HepG2 (cell line): ENCODE data around the gene OPN1SW. TPM values are rescaled to one million over a fixed set of nuclear protein-coding genes. Genes with fewer than 3 reads are reported as not detected.

ENCODE experiments used
- ATAC-seq: fragments of 200-7000 bp; cut with Tn5 transposase; 3 replicates; pipeline ENCODE4 v1.9.1; 2020; ENCODE audit warnings: mild to moderate bottlenecking, moderate library complexity
- BruUV-seq: library from RNA; stranded (reverse); fragments of 400-500 nt; replicated peaks from 2 replicates; lab custom pipeline; 2021; lab: Mats Ljungman, UMichigan
- CTCF ChIA-PET: fragments of 300-600 bp; formaldehyde crosslinking; extraction: SDS; loops from one replicate; lab custom pipeline; 2021; ENCODE audit warnings: low total read pairs, inconsistent platforms, low intra/inter-chr PET ratio; lab: Yijun Ruan, JAX
- POLR2A ChIA-PET: fragments of 350-600 bp; sonication (Branson Sonifier 250); formaldehyde crosslinking; loops from one replicate; lab custom pipeline; 2020; ENCODE audit warnings: antibody characterized with exemption, inconsistent platforms; lab: Yijun Ruan, JAX
- DNase-seq: peaks from one replicate; pipeline ENCODE4 v3.0.0-alpha.2; 2015; ENCODE audit warnings: low spot score
- FAIRE-seq: peaks from 3 replicates; lab custom pipeline; 2011; peaks lifted over from hg19 to GRCh38; lab: Jason Lieb, UNC
- H2AFZ ChIP-seq: one replicate; pipeline ENCODE4 v1.6.1; 2011; ENCODE audit warnings: low read length, inconsistent platforms
- H3K27ac ChIP-seq: fragments of 300-600 bp; 3 replicates; pipeline ENCODE4 v1.8.0; 2011; ENCODE audit warnings: mixed run types, mild to moderate bottlenecking, mixed read lengths, low read length, inconsistent platforms; ENCODE audit not compliant: insufficient read depth; ENCODE audit errors: extremely low read length
- H3K27me3 ChIP-seq, 2 experiments: fragments of 200-600 bp in 1 of 2; 2 replicates in 1 of 2; 3 replicates in 1 of 2; pipeline versions ENCODE4 v1.6.0 to v1.8.0; 2011; ENCODE audit warnings: low read length in 2 of 2, mild to moderate bottlenecking in 2 of 2, moderate library complexity in 2 of 2, inconsistent platforms in 1 of 2; ENCODE audit not compliant: insufficient read depth in 2 of 2, control insufficient read depth in 1 of 2
- H3K36me3 ChIP-seq, 2 experiments: fragments of 200-600 bp in 1 of 2; replicated peaks in 1 of 2; 2 replicates in 1 of 2; 3 replicates in 1 of 2; pipeline versions ENCODE4 v1.5.1 to v1.8.0; 2011; ENCODE audit warnings: low read length in 2 of 2, inconsistent platforms in 1 of 2; ENCODE audit not compliant: insufficient read depth in 2 of 2, control insufficient read depth in 1 of 2
- H3K4me1 ChIP-seq: 2 replicates; pipeline ENCODE4 v1.5.1; 2012; ENCODE audit warnings: low read length, inconsistent platforms; ENCODE audit not compliant: insufficient read depth
- H3K4me2 ChIP-seq: 2 replicates; pipeline ENCODE4 v1.6.0; 2011; ENCODE audit warnings: low read depth, low read length, inconsistent platforms
- H3K4me3 ChIP-seq, 3 experiments: fragments of 200-600 bp in 1 of 3; sonication (generic), shearing (Covaris generic) in 1 of 3; replicated peaks in 1 of 3; 2 replicates each; pipeline ENCODE4 v1.5.1; 2011 to 2016; ENCODE audit warnings: low read length in 3 of 3, inconsistent platforms in 2 of 3, low read depth in 2 of 3, mild to moderate bottlenecking in 2 of 3, control low read depth in 1 of 3, mixed read lengths in 1 of 3; ENCODE audit not compliant: insufficient read depth in 1 of 3
- H3K79me2 ChIP-seq: one replicate; pipeline ENCODE4 v1.6.1; 2011; ENCODE audit warnings: low read length, inconsistent platforms; ENCODE audit not compliant: insufficient read depth
- H3K9ac ChIP-seq: 2 replicates; pipeline ENCODE4 v1.6.0; 2011; ENCODE audit warnings: mild to moderate bottlenecking, low read depth, low read length, inconsistent platforms; ENCODE audit not compliant: insufficient read depth
- H3K9me3 ChIP-seq: 2 replicates; pipeline ENCODE4 v1.5.1; 2012; ENCODE audit warnings: mild to moderate bottlenecking, low read length
- H4K20me1 ChIP-seq: 2 replicates; pipeline ENCODE4 v1.6.0; 2011; ENCODE audit warnings: inconsistent platforms, mild to moderate bottlenecking, low read length, moderate library complexity; ENCODE audit not compliant: insufficient read depth
- ASH2L ChIP-seq: fragments of 300-600, 200-600 bp; sonication (generic); IDR thresholded peaks from 2 replicates; pipeline ENCODE4 v1.7.0; 2017; ENCODE audit warnings: low read depth, mild to moderate bottlenecking, moderate library complexity, mixed read lengths, low read length; ENCODE audit not compliant: insufficient read length
- ELF1 ChIP-seq: sonication (generic); formaldehyde crosslinking; IDR thresholded peaks from 2 replicates; pipeline ENCODE4 v1.4.0; 2020; ENCODE audit warnings: missing genetic modification reagents
- GMEB2 ChIP-seq: IDR thresholded peaks from 2 replicates; pipeline ENCODE4 v1.6.1; 2016; ENCODE audit warnings: missing biosample characterization, missing genetic modification reagents, low read depth
- RAD51 ChIP-seq: fragments of 450-650 bp; IDR thresholded peaks from 2 replicates; pipeline ENCODE4 v1.6.1; 2016; ENCODE audit warnings: borderline replicate concordance
- ZKSCAN8 ChIP-seq: IDR thresholded peaks from 2 replicates; pipeline ENCODE4 v1.6.1; 2016; ENCODE audit warnings: borderline replicate concordance, missing genetic modification reagents, missing compliant biosample characterization
- ZNF234 ChIP-seq: sonication (generic); formaldehyde crosslinking; conservative IDR thresholded peaks from 2 replicates; pipeline ENCODE4 v1.5.1; 2020; ENCODE audit warnings: mild to moderate bottlenecking, missing genetic modification reagents
- ZNF629 ChIP-seq: sonication (generic); formaldehyde crosslinking; conservative IDR thresholded peaks from 2 replicates; pipeline ENCODE4 v1.5.0; 2020; ENCODE audit warnings: missing genetic modification reagents
- WGBS: methylation state at CpG from one replicate; pipeline ENCODE4 v1.1.6; 2017; ENCODE audit warnings: low lambda C conversion rate; 5-methylcytosine and 5-hydroxymethylcytosine counted together
- in situ Hi-C: cut with HindIII; loops from 2 replicates; pipeline ENCODE4 v1.10.0; 2017; ENCODE audit warnings: low pct_unique_long_range_greater_than_20kb; ENCODE audit not compliant: extremely low pct_ligation_motif_present
- intact Hi-C: fragments of 100-400 bp; cut with micrococcal nuclease; formaldehyde crosslinking; loops from one replicate; pipeline ENCODE4 v1.10.0; 2022; ENCODE audit not compliant: unreplicated experiment
- polyA plus RNA-seq, 8 experiments: library from polyadenylated mRNA; depleted of rRNA in 3 of 8; stranded (reverse) in 7 of 8; unstranded in 1 of 8; fragments of >200 nt; fragmentation: Illumina TruSeq in 4 of 8; extraction: Trizol in 4 of 8; gene quantifications; 2 replicates each; pipeline versions ENCODE4 v1.2.1 to v1.2.3, GENCODE V29; 2011 to 2016; ENCODE audit warnings: low read depth in 4 of 8, missing spikeins in 1 of 8, mixed read lengths in 1 of 8; ENCODE audit not compliant: insufficient read depth in 1 of 8
- total RNA-seq, 5 experiments: library from RNA; depleted of rRNA; stranded (reverse); fragments of >200 nt; fragmentation: Illumina TruSeq; extraction: Trizol; gene quantifications; 2 replicates each; pipeline ENCODE4 v1.2.3, GENCODE V29; 2016; ENCODE audit warnings: low read depth in 1 of 5
- TF ChIP-seq, protein P1 (sequence below): sonication (generic); formaldehyde crosslinking; IDR thresholded peaks from 2 replicates; pipeline ENCODE4 v1.4.0; 2020; ENCODE audit warnings: mild to moderate bottlenecking, missing genetic modification reagents
- TF ChIP-seq, protein P2 (sequence below): sonication (generic); formaldehyde crosslinking; conservative IDR thresholded peaks from 2 replicates; pipeline ENCODE4 v1.8.0; 2022; ENCODE audit warnings: mild to moderate bottlenecking, moderate library complexity, missing genetic modification reagents

OPN1SW gene
- total and polyA plus RNA-seq, 2 of the 13 experiments (the other 11 are each of a cell fraction or from before 2014, with no cell fraction given): not detected

- ATAC-seq (no peak), FAIRE-seq (no peak), DNase-seq (no peak)
- no TSS peak for BruUV-seq
- Histone ChIP-seq H3K4me1 (no peaks in the 10 kb centered on the region), H3K27ac (no peak overlapping the region), H3K9me3 (no peaks in the 10 kb centered on the region), H3K4me3 (no peak overlapping the region), H2AFZ (no peak overlapping the region), H3K27me3 (peaks cover 5 to 16% of the 10 kb centered on the region in 2 experiments; a peak in 3 of 5 replicates), H3K36me3 (no peaks in the 10 kb centered on the region), H4K20me1 (no peaks in the 10 kb centered on the region), H3K4me2 (no peak overlapping the region), H3K9ac (no peak overlapping the region), H3K79me2 (no peaks in the 10 kb centered on the region)
- ChIA-PET CTCF (no interaction called here), POLR2A (no interaction called here)
- in situ Hi-C loops: no loop called here
- 53% methylated on average over 9 of the region's 9 CpGs for WGBS
- intact Hi-C loops: no loop called here
- TF ChIP-seq, protein P1, sequence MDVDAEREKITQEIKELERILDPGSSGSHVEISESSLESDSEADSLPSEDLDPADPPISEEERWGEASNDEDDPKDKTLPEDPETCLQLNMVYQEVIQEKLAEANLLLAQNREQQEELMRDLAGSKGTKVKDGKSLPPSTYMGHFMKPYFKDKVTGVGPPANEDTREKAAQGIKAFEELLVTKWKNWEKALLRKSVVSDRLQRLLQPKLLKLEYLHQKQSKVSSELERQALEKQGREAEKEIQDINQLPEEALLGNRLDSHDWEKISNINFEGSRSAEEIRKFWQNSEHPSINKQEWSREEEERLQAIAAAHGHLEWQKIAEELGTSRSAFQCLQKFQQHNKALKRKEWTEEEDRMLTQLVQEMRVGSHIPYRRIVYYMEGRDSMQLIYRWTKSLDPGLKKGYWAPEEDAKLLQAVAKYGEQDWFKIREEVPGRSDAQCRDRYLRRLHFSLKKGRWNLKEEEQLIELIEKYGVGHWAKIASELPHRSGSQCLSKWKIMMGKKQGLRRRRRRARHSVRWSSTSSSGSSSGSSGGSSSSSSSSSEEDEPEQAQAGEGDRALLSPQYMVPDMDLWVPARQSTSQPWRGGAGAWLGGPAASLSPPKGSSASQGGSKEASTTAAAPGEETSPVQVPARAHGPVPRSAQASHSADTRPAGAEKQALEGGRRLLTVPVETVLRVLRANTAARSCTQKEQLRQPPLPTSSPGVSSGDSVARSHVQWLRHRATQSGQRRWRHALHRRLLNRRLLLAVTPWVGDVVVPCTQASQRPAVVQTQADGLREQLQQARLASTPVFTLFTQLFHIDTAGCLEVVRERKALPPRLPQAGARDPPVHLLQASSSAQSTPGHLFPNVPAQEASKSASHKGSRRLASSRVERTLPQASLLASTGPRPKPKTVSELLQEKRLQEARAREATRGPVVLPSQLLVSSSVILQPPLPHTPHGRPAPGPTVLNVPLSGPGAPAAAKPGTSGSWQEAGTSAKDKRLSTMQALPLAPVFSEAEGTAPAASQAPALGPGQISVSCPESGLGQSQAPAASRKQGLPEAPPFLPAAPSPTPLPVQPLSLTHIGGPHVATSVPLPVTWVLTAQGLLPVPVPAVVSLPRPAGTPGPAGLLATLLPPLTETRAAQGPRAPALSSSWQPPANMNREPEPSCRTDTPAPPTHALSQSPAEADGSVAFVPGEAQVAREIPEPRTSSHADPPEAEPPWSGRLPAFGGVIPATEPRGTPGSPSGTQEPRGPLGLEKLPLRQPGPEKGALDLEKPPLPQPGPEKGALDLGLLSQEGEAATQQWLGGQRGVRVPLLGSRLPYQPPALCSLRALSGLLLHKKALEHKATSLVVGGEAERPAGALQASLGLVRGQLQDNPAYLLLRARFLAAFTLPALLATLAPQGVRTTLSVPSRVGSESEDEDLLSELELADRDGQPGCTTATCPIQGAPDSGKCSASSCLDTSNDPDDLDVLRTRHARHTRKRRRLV: no peak
- TF ChIP-seq ZNF234 (CRISPR knock-in tag) (no peak), GMEB2 (CRISPR knock-in tag) (no peak), ZKSCAN8 (CRISPR knock-in tag) (no peak), ELF1 (no peak), ZNF629 (CRISPR knock-in tag) (no peak), RAD51 (no peak), ASH2L (no peak)
- TF ChIP-seq, protein P2, sequence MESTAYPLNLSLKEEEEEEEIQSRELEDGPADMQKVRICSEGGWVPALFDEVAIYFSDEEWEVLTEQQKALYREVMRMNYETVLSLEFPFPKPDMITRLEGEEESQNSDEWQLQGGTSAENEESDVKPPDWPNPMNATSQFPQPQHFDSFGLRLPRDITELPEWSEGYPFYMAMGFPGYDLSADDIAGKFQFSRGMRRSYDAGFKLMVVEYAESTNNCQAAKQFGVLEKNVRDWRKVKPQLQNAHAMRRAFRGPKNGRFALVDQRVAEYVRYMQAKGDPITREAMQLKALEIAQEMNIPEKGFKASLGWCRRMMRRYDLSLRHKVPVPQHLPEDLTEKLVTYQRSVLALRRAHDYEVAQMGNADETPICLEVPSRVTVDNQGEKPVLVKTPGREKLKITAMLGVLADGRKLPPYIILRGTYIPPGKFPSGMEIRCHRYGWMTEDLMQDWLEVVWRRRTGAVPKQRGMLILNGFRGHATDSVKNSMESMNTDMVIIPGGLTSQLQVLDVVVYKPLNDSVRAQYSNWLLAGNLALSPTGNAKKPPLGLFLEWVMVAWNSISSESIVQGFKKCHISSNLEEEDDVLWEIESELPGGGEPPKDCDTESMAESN (CRISPR knock-in tag): no peak
Observed at GRCh38 chr7:128801003-128801402, 25.4 kb upstream of the OPN1SW start.
